Astrocyte of the cerebellum (primary cell): Measurements from ENCODE around the gene HUS1B.

Experiments used
- DNase-seq: peaks from one replicate; pipeline ENCODE4 v3.0.0-alpha.2; 2011; ENCODE audit warnings: low read depth
- H3K4me3 ChIP-seq: 2 replicates; pipeline ENCODE4 v1.5.1; 2011; ENCODE audit warnings: mild to moderate bottlenecking, low read depth, low read length, moderate library complexity
- in situ Hi-C: cut with HindIII; loops from 2 replicates; pipeline ENCODE4 v1.10.0; 2017; ENCODE audit warnings: low sequenced_read_pairs
- TF ChIP-seq, protein P1 (sequence below): IDR thresholded peaks from 2 replicates; pipeline ENCODE4 v1.5.1; 2012; ENCODE audit warnings: low read length, low read depth, moderate library complexity, mild to moderate bottlenecking; ENCODE audit errors: missing control alignments

The HUS1B gene

DNA sequence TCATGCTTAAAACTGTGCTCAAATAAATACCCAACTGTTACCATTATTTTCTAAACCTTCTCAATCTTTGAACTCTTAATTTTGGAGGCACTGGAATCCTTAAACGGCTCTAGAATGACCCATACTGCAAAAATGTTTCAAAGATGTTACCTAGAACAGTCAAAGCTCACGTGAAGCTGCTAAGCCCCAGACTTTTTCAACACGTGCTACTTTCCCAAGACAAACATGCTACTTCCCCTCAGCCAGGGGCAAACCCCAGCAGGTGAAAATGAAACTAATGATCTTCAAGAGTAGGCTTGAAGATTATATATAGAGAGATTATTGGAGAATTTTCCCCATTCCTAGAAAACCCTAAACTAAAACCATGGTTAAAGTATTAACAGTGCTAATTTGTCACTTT, 28.1 kb downstream of the HUS1B start:
- DNase-seq, result no peak
- no peak overlapping the region for H3K4me3 ChIP-seq
- in situ Hi-C loops, result no loop called here
- TF ChIP-seq, protein P1, sequence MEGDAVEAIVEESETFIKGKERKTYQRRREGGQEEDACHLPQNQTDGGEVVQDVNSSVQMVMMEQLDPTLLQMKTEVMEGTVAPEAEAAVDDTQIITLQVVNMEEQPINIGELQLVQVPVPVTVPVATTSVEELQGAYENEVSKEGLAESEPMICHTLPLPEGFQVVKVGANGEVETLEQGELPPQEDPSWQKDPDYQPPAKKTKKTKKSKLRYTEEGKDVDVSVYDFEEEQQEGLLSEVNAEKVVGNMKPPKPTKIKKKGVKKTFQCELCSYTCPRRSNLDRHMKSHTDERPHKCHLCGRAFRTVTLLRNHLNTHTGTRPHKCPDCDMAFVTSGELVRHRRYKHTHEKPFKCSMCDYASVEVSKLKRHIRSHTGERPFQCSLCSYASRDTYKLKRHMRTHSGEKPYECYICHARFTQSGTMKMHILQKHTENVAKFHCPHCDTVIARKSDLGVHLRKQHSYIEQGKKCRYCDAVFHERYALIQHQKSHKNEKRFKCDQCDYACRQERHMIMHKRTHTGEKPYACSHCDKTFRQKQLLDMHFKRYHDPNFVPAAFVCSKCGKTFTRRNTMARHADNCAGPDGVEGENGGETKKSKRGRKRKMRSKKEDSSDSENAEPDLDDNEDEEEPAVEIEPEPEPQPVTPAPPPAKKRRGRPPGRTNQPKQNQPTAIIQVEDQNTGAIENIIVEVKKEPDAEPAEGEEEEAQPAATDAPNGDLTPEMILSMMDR, result no peak

DNA sequence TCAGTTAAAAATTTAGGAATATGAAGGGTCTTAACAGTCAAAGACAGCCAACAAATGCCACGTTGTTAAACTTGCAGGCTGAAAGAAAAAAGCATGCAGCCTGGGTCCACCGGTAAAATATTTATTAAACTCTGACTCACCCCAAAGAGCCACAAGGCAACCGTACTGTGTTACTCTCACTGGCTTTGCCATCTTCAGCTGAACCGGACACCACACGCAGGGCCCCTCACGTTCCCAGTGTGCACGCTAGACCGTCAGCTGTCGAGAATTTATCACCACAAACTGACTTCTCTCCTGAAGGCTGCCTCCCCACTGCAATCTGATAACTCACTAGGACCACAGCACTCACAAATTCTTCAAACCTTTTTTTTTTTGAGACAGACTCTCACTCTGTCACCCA, 30.7 kb downstream of the HUS1B start:
- DNase-seq, result no peak
- TF ChIP-seq, protein P1, result no peak
- no peak overlapping the region for H3K4me3 ChIP-seq
- in situ Hi-C loops, result no loop called here

DNA sequence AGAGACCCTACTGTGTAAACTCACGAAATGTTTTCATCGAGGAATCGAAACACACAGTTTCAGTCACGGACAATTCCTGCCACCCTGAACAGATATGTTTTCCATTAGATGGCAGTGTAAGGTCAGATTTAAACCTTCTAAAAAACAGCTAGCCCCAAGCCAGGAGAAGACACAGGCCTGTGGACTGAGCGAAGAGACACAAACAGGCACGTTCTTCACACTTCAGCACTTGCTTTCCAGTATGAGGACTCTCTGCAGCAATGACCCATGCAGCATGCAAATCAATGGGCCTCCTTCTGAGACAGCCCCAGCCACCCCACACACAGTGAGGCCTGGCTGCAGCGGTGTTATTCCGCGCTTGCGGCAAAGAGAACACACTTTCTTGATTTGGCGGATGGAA, 31.9 kb downstream of the HUS1B start:
- DNase-seq, result no peak
- in situ Hi-C loops, result no loop called here
- no peak overlapping the region for H3K4me3 ChIP-seq
- TF ChIP-seq, protein P1, result peak; percentile 13

DNA sequence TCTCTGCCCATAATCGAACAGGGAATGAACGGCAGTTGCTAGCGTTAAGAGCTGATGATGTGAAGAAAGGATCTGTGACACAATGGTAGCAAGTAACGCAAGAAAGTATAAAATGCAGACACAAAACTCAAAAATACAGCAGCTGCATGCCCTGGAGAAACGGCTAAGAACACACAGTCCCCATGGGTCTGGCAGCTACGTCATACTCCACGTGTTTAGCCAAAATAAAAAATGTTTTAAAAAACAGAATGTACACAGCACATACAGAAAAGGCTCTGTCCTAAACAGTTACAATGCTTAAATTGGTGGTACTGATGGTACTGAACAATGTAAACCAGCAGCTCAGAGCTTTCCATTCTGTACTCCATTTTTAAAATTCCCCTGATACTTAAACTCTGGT, 34.4 kb downstream of the HUS1B start:
- in situ Hi-C loops, result no loop called here
- TF ChIP-seq, protein P1, result no peak
- no peak for DNase-seq
- no peak overlapping the region for H3K4me3 ChIP-seq

DNA sequence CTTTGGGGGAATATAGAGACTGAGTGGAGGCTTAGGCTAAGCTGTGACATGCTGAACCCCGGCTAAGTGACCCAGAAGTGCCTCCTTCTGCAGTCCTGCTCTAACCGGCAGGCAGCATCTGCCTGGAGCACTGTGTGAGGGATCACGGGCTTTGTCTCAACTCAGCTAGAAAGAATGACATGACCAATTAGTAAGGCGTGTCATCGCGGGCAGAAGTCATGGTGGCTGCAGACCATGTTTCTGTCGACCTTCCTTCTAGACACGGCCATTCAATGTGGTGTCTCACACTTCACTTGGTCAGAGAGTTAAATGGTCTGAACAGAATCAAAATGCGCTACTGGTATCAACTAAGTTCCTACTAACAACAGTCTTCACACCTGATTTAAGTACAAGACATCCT, 35.0 kb downstream of the HUS1B start:
- no peak for DNase-seq
- no peak overlapping the region for H3K4me3 ChIP-seq
- in situ Hi-C loops, result no loop called here
- TF ChIP-seq, protein P1, result no peak

DNA sequence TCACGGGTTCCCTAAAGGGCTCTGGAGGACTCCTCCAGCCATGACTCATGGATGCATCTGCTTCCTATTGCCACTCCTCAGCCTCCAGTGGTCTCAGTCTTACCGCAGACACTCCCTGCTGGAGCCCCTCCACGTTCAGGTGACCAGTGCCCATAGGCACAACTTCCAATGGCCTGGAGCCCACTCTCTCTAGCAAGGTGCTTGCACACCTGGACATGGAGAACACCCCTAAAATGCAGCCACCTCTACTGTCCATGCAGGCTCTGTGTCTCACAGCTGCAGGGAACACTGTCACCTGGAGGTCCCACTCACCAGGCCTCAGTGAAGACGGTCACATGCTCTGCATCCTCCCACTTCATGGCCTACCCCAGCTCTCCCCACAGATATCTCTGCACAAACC, 36.0 kb downstream of the HUS1B start:
- TF ChIP-seq, protein P1, result no peak
- no peak for DNase-seq
- H3K4me3 ChIP-seq, result no peak overlapping the region
- in situ Hi-C loops, result no loop called here

DNA sequence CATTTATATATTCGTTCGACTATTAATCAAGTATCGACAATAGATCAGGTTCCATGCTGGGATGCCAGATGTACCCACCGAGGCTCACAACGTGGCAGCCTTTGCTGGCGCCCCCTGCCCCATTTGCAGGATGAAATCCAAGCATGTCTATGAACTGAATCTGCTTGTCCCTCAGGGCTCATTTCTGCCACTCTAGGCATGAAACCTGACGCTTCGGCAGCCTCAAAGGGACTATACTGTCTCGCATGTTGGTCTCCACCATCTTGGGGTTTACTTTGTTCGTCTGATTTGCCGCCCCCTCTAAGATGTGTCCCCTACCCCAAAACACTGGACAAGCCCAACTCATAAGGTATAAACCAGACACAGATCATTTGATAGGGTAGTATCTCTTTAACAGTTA, 36.7 kb downstream of the HUS1B start:
- TF ChIP-seq, protein P1, result no peak
- in situ Hi-C loops, result no loop called here
- no peak for DNase-seq
- H3K4me3 ChIP-seq, result no peak overlapping the region
